Nephron progenitor cell (in vitro differentiated cells): ENCODE data around the gene PFN3.
"Not testable (repeated sequence)": the region's sequence is repeated elsewhere in the genome, so short reads cannot be mapped to it uniquely, and the experiment has no call there.

Source experiments
- DNase-seq: peaks from one replicate; pipeline ENCODE4 v3.0.0; 2021
- H3K27ac Mint-ChIP-seq: 2 replicates; pipeline ENCODE4 v1.8.0; 2021; ENCODE audit warnings: mild to moderate bottlenecking, moderate library complexity, mixed read lengths
- H3K27me3 Mint-ChIP-seq: 2 replicates; pipeline ENCODE4 v1.8.0; 2021; ENCODE audit warnings: mild to moderate bottlenecking, low read depth, mixed read lengths; ENCODE audit not compliant: poor library complexity
- H3K36me3 Mint-ChIP-seq: 2 replicates; pipeline ENCODE4 v1.8.0; 2021; ENCODE audit warnings: low read depth, mixed read lengths
- H3K4me1 Mint-ChIP-seq: 2 replicates; pipeline ENCODE4 v1.8.0; 2021; ENCODE audit warnings: mixed read lengths
- H3K4me3 Mint-ChIP-seq: 2 replicates; pipeline ENCODE4 v1.8.0; 2021; ENCODE audit warnings: mild to moderate bottlenecking, moderate library complexity, mixed read lengths
- H3K9me3 Mint-ChIP-seq: 2 replicates; pipeline ENCODE4 v1.8.0; 2021; ENCODE audit warnings: mild to moderate bottlenecking, moderate library complexity, mixed read lengths
- CTCF ChIP-seq: fragments of 200-600 bp; sonication (generic); IDR thresholded peaks from 2 replicates; pipeline ENCODE4 v1.5.0; 2021; ENCODE audit warnings: antibody characterized with exemption

Gene PFN3

GRCh38 chr5:177362292-177362609 is 38.2 kb downstream of the PFN3 start:
- Mint-ChIP-seq H3K4me3 (peak overlapping the region; percentile 74), H3K36me3 (no peaks in the 10 kb centered on the region), H3K4me1 (peaks cover 47% of the 10 kb centered on the region), H3K27ac (no peak overlapping the region), H3K27me3 (peaks cover 23% of the 10 kb centered on the region), H3K9me3 (no peaks in the 10 kb centered on the region)
- TF ChIP-seq CTCF, result no peak
- DNase-seq, result no peak

- peak overlapping the region; percentile 74 for H3K4me3 Mint-ChIP-seq
- no peak for DNase-seq
- peaks cover 46% of the 10 kb centered on the region for H3K4me1 Mint-ChIP-seq
- peaks cover 24% of the 10 kb centered on the region for H3K27me3 Mint-ChIP-seq
- H3K27ac Mint-ChIP-seq, result no peak overlapping the region
- H3K36me3 Mint-ChIP-seq, result no peaks in the 10 kb centered on the region
- H3K9me3 Mint-ChIP-seq, result no peaks in the 10 kb centered on the region
- TF ChIP-seq CTCF, result no peak
These were observed 38.8 kb downstream of the PFN3 start for GRCh38 chr5:177361418-177362291.

GRCh38 chr5:177360740-177361139 is 39.7 kb downstream of the PFN3 start:
- not testable (repeated sequence) for DNase-seq, H3K9me3 Mint-ChIP-seq, H3K4me3 Mint-ChIP-seq, H3K27ac Mint-ChIP-seq, H3K36me3 Mint-ChIP-seq
- H3K4me1 Mint-ChIP-seq, result peaks cover 37% of the 10 kb centered on the region
- peaks cover 31% of the 10 kb centered on the region for H3K27me3 Mint-ChIP-seq

GRCh38 chr5:177359860-177360259 is 40.6 kb downstream of the PFN3 start:
- no peak for TF ChIP-seq CTCF
- DNase-seq, result no peak
- Mint-ChIP-seq H3K4me3 (no peak overlapping the region), H3K36me3 (no peaks in the 10 kb centered on the region), H3K4me1 (peaks cover 34% of the 10 kb centered on the region), H3K27me3 (peaks cover 37% of the 10 kb centered on the region), H3K9me3 (no peaks in the 10 kb centered on the region), H3K27ac (no peak overlapping the region)

GRCh38 chr5:177359451-177359851 is 41.0 kb downstream of the PFN3 start:
- Mint-ChIP-seq H3K4me3 (no peak overlapping the region), H3K36me3 (no peaks in the 10 kb centered on the region), H3K27ac (no peak overlapping the region), H3K4me1 (peaks cover 30% of the 10 kb centered on the region), H3K27me3 (peaks cover 41% of the 10 kb centered on the region), H3K9me3 (no peaks in the 10 kb centered on the region)
- no peak for DNase-seq
- TF ChIP-seq CTCF, result no peak

- no peak for DNase-seq
- H3K4me1 Mint-ChIP-seq, result peaks cover 23% of the 10 kb centered on the region
- no peaks in the 10 kb centered on the region for H3K36me3 Mint-ChIP-seq
- H3K9me3 Mint-ChIP-seq, result no peaks in the 10 kb centered on the region
- no peak overlapping the region for H3K4me3 Mint-ChIP-seq
- peaks cover 52% of the 10 kb centered on the region for H3K27me3 Mint-ChIP-seq
- no peak for TF ChIP-seq CTCF
- H3K27ac Mint-ChIP-seq, result no peak overlapping the region
These were observed 42.1 kb downstream of the PFN3 start for GRCh38 chr5:177358370-177358819.
